Adrenal gland (tissue), 12 donors: ENCODE data around the gene IDS. TPM values are rescaled to one million over a fixed set of nuclear protein-coding genes. Genes with fewer than 3 reads are reported as not detected.
A peak's percentile ranks its signal among the peaks of the same experiment; 100 is the strongest.

Source experiments
- DNase-seq, 7 donors: peaks; one replicate each; pipeline ENCODE4 v3.0.0-alpha.2; 2019 to 2020
- H3K27ac ChIP-seq, 5 donors: fragments of 200-600 bp; sonication (generic) in 4 of 5; 1 replicate in 3 of 5; 2 replicates in 2 of 5; pipeline versions ENCODE4 v1.5.1 to v1.8.0; 2016 to 2020; ENCODE audit warnings: mild to moderate bottlenecking in 1 of 5
- H3K27me3 ChIP-seq: fragments of 200-600 bp; 2 replicates; pipeline ENCODE4 v1.8.0; 2021
- H3K36me3 ChIP-seq, 2 donors: fragments of 200-600 bp; replicated peaks in 1 of 2; 1 replicate in 1 of 2; 2 replicates in 1 of 2; pipeline versions ENCODE4 v1.5.1 to v1.8.0; 2018 to 2022
- H3K4me1 ChIP-seq, 2 donors: fragments of 200-600 bp; replicated peaks in 1 of 2; 1 replicate in 1 of 2; 2 replicates in 1 of 2; pipeline versions ENCODE4 v1.5.1 to v1.8.0; 2018 to 2021
- H3K4me3 ChIP-seq, 4 donors: fragments of 200-600 bp; sonication (generic) in 3 of 4; one replicate each; pipeline ENCODE4 v1.5.1; 2016 to 2018
- H3K9me3 ChIP-seq, 3 donors: fragments of 200-600 bp; sonication (generic) in 1 of 3; replicated peaks in 1 of 3; 1 replicate in 2 of 3; 2 replicates in 1 of 3; pipeline versions ENCODE4 v1.5.1 to v1.8.0; 2016 to 2021
- POLR2A ChIP-seq, 2 donors: fragments of 450-650 bp; IDR thresholded peaks; one replicate each; pipeline ENCODE4 v1.6.1; 2017; ENCODE audit warnings: antibody characterized with exemption in 2 of 2, mild to moderate bottlenecking in 2 of 2, moderate library complexity in 1 of 2
- WGBS, 4 donors: extraction: QIAGEN DNeasy Blood & Tissue Kit in 2 of 4; methylation state at CpG; one replicate each; pipeline versions ENCODE4 v1.1.5 to v1.1.7; 2013 to 2017; 5-methylcytosine and 5-hydroxymethylcytosine counted together
- intact Hi-C, 2 donors: fragments of 100-400 bp; cut with DNase I; formaldehyde crosslinking; loops; one replicate each; pipeline versions ENCODE4 v1.14.1 to v1.15.0; 2022 to 2023
- polyA plus RNA-seq, 3 donors: library from polyadenylated mRNA; stranded (reverse); fragments of 200-250 nt in 2 of 3; fragments of 350-450 nt in 1 of 3; fragmentation: Illumina TruSeq in 1 of 3; extraction: RNeasy Lipid Tissue Mini Kit (QIAGEN cat#74804) in 1 of 3; gene quantifications; one replicate each; pipeline ENCODE4 v1.2.3, GENCODE V29; 2013 to 2014
- total RNA-seq, 9 donors: library from RNA; depleted of rRNA in 4 of 9; stranded (reverse); fragments of >200 nt in 4 of 9; fragments of 120-200 nt in 1 of 9; fragmentation: NEBNext Ultra II Directional in 1 of 9; extraction: Animal tissue kit (Norgen Biotek cat#: 25700) in 1 of 9; gene quantifications; one replicate each; pipeline versions ENCODE4 v1.1.0 to v1.2.4, GENCODE V29; 2013 to 2023
- TF ChIP-seq, protein P1 (sequence below), 6 experiments: fragments of 450-650 bp in 4 of 6; fragments of 200-600 bp in 2 of 6; sonication (generic) in 1 of 6; IDR thresholded peaks; 1 replicate in 5 of 6; 2 replicates in 1 of 6; pipeline versions ENCODE4 v1.5.1 to v1.8.0; 2016 to 2021; ENCODE audit warnings: antibody characterized with exemption in 6 of 6, mild to moderate bottlenecking in 2 of 6, moderate library complexity in 1 of 6
- donor health status: healthy with polysubstance abuse.
- donor health status: Bipolar disorder and iron deficiency.
- donor health status: DM: yes; HTN: yes; CAD: no.
- donor health status: DM: no; HTN: no; CAD: no.
- donor health status: DM: no; HTN: no; CAD: no.
- donor health status: DM: yes; HTN: yes; CAD: no.

IDS gene
- total and polyA plus RNA-seq, 12 donors, result 19.5 to 87.6 (median 50.2) TPM

DNA sequence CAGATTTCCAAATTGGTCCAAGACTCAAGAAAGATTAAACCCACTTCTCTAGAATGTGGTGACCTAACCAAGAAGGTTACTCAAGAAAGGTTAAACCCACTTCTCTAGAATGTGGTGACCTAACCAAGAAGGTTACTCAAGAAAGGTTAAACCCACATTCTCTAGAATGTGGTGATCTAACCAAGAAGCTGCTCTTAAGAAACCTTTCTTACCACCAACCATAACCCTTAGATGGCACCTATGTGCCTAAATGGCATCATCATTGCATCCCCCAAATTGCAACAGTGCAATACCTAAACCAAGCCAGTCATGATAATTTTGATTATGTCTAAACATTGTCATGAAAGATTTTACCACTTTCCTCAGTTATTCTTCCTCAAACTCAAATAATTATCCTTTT lies 49.2 kb downstream of the IDS start:
- DNase-seq, result no peak
- no peak overlapping the region for H3K27ac ChIP-seq
- H3K9me3 ChIP-seq, result no peaks in the 10 kb centered on the region
- intact Hi-C loops, result no loop called here
- H3K27me3 ChIP-seq, result no peaks in the 10 kb centered on the region
- no peak overlapping the region for H3K4me3 ChIP-seq
- H3K36me3 ChIP-seq, result no peaks in the 10 kb centered on the region
- H3K4me1 ChIP-seq, result no peaks in the 10 kb centered on the region
- TF ChIP-seq POLR2A (IDR thresholded peaks at IDR 0.05), result no peak
- TF ChIP-seq, protein P1, sequence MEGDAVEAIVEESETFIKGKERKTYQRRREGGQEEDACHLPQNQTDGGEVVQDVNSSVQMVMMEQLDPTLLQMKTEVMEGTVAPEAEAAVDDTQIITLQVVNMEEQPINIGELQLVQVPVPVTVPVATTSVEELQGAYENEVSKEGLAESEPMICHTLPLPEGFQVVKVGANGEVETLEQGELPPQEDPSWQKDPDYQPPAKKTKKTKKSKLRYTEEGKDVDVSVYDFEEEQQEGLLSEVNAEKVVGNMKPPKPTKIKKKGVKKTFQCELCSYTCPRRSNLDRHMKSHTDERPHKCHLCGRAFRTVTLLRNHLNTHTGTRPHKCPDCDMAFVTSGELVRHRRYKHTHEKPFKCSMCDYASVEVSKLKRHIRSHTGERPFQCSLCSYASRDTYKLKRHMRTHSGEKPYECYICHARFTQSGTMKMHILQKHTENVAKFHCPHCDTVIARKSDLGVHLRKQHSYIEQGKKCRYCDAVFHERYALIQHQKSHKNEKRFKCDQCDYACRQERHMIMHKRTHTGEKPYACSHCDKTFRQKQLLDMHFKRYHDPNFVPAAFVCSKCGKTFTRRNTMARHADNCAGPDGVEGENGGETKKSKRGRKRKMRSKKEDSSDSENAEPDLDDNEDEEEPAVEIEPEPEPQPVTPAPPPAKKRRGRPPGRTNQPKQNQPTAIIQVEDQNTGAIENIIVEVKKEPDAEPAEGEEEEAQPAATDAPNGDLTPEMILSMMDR (IDR thresholded peaks at IDR 0.05), result no peak

DNA sequence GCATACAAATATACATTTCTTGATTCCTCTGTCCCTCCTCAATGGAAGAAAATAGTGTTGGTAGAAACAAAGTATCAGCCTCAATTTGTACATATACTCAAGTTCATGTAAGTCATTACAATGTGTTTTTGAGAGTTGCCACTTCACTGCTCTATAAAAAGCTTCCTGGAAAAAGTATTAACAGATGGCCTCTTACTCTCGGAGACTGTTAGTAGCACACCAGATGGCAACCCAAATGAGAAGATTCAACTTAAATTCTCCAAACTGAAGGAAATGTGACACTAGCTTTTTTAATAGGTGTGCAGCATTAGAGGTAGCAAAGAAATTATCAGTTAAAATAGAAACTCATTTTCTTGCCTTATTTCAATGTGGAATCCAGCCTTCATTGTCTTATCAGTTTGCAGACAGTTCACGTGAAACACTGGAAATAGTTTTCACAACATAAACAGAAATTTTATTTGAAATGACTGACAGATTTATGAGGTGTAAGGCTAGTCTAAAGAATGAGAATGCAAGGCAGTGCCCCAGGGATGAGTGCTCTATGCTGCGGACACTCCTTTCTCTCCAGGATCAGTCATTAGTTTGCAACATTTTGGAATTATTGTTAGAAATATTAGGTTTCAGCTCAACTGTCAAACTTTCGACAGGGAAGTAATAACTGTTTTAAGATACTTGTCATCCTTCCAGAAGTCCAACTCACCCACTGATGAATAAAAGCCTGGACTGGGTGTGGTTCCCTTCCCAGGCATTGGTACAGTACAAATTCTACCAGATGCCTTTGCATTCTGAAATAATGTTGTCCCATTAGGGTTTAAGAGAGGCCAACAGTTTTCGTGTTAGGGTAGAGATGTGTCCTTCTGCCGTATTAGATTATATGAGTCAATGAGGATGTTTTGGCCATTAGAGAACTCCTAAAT lies 50.9 kb downstream of the IDS start:
- TF ChIP-seq, protein P1 (IDR thresholded peaks at IDR 0.05), result no peak
- no peak for TF ChIP-seq POLR2A (IDR thresholded peaks at IDR 0.05)
- Histone ChIP-seq H3K4me1 (no peaks in the 10 kb centered on the region), H3K4me3 (no peak overlapping the region), H3K9me3 (no peaks in the 10 kb centered on the region), H3K27ac (no peak overlapping the region), H3K27me3 (no peaks in the 10 kb centered on the region), H3K36me3 (no peaks in the 10 kb centered on the region)
- intact Hi-C loops, result no loop called here
- WGBS, 4 donors, result 79 to 85% (median 81%) methylated on average over 6 of the region's 6 CpGs
- no peak for DNase-seq

DNA sequence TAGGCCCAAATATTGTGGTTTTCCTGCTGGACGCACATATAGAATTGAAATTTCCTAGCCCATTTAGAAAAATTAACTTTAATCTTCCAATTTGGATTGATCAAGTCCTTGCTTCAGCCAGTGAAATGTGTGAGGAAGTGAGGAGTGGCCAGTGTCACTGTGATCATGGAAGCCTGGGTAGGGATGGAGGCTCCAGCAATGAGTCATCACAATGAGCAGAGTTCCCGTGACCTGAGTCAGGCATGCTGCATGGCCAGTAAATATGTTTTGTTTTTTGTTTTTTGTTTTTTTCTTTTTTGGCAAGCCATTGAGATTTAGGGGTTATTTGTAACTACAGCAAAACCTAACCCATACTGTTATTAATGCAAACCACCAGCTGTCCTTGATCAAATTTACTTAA lies 52.1 kb downstream of the IDS start:
- Histone ChIP-seq H3K4me3 (no peak overlapping the region), H3K36me3 (no peaks in the 10 kb centered on the region), H3K9me3 (no peaks in the 10 kb centered on the region), H3K27ac (no peak overlapping the region), H3K27me3 (no peaks in the 10 kb centered on the region), H3K4me1 (no peaks in the 10 kb centered on the region)
- WGBS, 4 donors, result 50 to 69% (median 62%) methylated on average over 2 of the region's 2 CpGs
- no peak for TF ChIP-seq POLR2A (IDR thresholded peaks at IDR 0.05)
- peak in 5 of 7 donors; percentile 16 to 39 (median 29) for DNase-seq
- intact Hi-C loops, result no loop called here

DNA sequence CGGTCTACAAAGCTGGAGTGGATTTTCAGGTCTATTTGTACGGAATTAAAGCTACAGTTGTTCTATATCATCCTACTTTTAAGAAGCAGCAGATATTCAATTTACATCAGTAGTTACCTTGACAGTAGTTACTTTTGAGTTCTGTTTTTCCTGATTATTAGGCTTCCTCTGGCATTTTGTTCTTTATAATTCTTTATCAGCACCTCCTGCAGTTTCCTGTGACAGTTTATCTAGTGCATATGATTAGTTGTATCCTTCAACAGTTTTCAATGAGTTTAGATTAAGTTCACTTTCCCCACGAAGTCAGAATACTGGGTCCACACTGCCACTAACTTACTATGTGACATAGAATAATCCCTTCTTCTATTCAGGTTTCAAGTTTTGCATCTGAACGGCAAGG lies 71.7 kb downstream of the IDS start:
- Histone ChIP-seq H3K4me1 (no peaks in the 10 kb centered on the region), H3K36me3 (no peaks in the 10 kb centered on the region), H3K27me3 (no peaks in the 10 kb centered on the region), H3K9me3 (no peaks in the 10 kb centered on the region), H3K4me3 (no peak overlapping the region), H3K27ac (no peak overlapping the region)
- 54 to 63% (median 58%) methylated on average over 4 of the region's 4 CpGs for WGBS, 4 donors
- intact Hi-C loops, result no loop called here
- DNase-seq, result no peak
- TF ChIP-seq POLR2A (IDR thresholded peaks at IDR 0.05), result no peak
- TF ChIP-seq, protein P1 (IDR thresholded peaks at IDR 0.05), result no peak

DNA sequence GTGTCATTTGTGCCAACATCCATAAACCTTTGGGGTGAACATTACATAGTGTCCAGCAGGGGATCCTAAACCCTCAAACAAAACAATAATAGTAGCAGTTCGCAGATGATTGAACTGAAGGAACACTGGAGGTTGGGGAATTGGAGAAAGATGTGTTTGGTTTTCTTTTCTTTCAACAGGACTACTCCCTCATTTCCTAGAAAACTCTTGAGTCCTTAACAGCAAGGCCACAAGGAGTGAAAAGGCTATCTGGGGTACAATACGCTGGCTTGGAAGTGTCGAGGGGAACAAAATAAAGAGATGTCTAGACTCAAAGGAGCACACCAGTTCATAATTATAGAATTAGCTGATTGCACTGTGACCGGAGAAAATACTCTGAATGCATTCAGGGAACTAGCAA lies 72.1 kb downstream of the IDS start:
- DNase-seq, result no peak
- Histone ChIP-seq H3K4me3 (no peak overlapping the region), H3K27ac (no peak overlapping the region), H3K9me3 (no peaks in the 10 kb centered on the region), H3K36me3 (no peaks in the 10 kb centered on the region), H3K27me3 (no peaks in the 10 kb centered on the region), H3K4me1 (no peaks in the 10 kb centered on the region)
- TF ChIP-seq POLR2A (IDR thresholded peaks at IDR 0.05), result no peak
- TF ChIP-seq, protein P1 (IDR thresholded peaks at IDR 0.05), result no peak
- WGBS, 4 donors, result 67 to 78% (median 70%) methylated on average over 4 of the region's 4 CpGs
- intact Hi-C loops, result no loop called here
